GM23248 (cell line): ENCODE data around the gene EDNRA. TPM values are rescaled to one million over a fixed set of nuclear protein-coding genes. Genes with fewer than 3 reads are reported as not detected.

Experiments used
- DNase-seq: peaks from one replicate; pipeline ENCODE4 v3.0.0-alpha.2; 2015
- H2AFZ ChIP-seq: fragments of 200-600 bp; sonication (generic); 2 replicates; pipeline ENCODE4 v1.6.1; 2016; ENCODE audit warnings: antibody characterized with exemption
- H3F3A ChIP-seq: fragments of 200-600 bp; sonication (generic); 2 replicates; pipeline ENCODE4 v1.6.1; 2016; ENCODE audit warnings: mild to moderate bottlenecking, antibody characterized with exemption, mixed run types; ENCODE audit not compliant: insufficient read depth
- H3K27ac ChIP-seq: fragments of 200-600 bp; sonication (generic); 2 replicates; pipeline ENCODE4 v1.5.1; 2016; ENCODE audit warnings: mild to moderate bottlenecking
- H3K27me3 ChIP-seq: fragments of 200-600 bp; sonication (generic); replicated peaks from 2 replicates; pipeline ENCODE4 v1.6.1; 2016; ENCODE audit warnings: mild to moderate bottlenecking; ENCODE audit not compliant: insufficient read depth
- H3K36me3 ChIP-seq: fragments of 200-600 bp; sonication (generic); 2 replicates; pipeline ENCODE4 v1.6.1; 2016; ENCODE audit warnings: low read depth, mild to moderate bottlenecking
- H3K4me1 ChIP-seq: fragments of 200-600 bp; sonication (generic); 2 replicates; pipeline ENCODE4 v1.6.1; 2016; ENCODE audit warnings: mild to moderate bottlenecking; ENCODE audit not compliant: insufficient read depth
- H3K4me2 ChIP-seq: fragments of 200-600 bp; sonication (generic); one replicate; pipeline ENCODE4 v1.6.1; 2016; ENCODE audit warnings: mild to moderate bottlenecking; ENCODE audit not compliant: unreplicated experiment
- H3K4me3 ChIP-seq: fragments of 200-600 bp; sonication (generic); 2 replicates; pipeline ENCODE4 v1.5.1; 2016; ENCODE audit warnings: mild to moderate bottlenecking
- H3K79me2 ChIP-seq: fragments of 200-600 bp; sonication (generic); 2 replicates; pipeline ENCODE4 v1.6.1; 2016; ENCODE audit warnings: mild to moderate bottlenecking; ENCODE audit not compliant: insufficient read depth
- H3K9ac ChIP-seq: fragments of 200-600 bp; sonication (generic); 2 replicates; pipeline ENCODE4 v1.6.1; 2016; ENCODE audit warnings: mild to moderate bottlenecking
- H3K9me2 ChIP-seq: fragments of 200-600 bp; sonication (generic); 2 replicates; pipeline ENCODE4 v1.6.1; 2016; ENCODE audit warnings: mixed run types, mild to moderate bottlenecking, moderate library complexity; ENCODE audit not compliant: insufficient read depth
- H3K9me3 ChIP-seq: fragments of 200-600 bp; sonication (generic); one replicate; pipeline ENCODE4 v1.6.1; 2017; ENCODE audit warnings: low read depth
- H4K20me1 ChIP-seq: fragments of 200-600 bp; sonication (generic); 2 replicates; pipeline ENCODE4 v1.6.0; 2016; ENCODE audit not compliant: insufficient read depth
- EZH2 ChIP-seq: fragments of 200-600 bp; sonication (generic); IDR thresholded peaks from 2 replicates; pipeline ENCODE4 v1.6.1; 2018; ENCODE audit warnings: antibody characterized with exemption, mild to moderate bottlenecking; ENCODE audit not compliant: insufficient read depth, poor library complexity, severe bottlenecking
- EZH2phosphoT487 ChIP-seq: fragments of 200-600 bp; sonication (generic); IDR thresholded peaks from 2 replicates; pipeline ENCODE4 v1.6.1; 2018; ENCODE audit warnings: antibody characterized with exemption, moderate library complexity, mild to moderate bottlenecking, low read depth; ENCODE audit not compliant: insufficient read depth
- WGBS, 2 experiments: methylation state at CpG; one replicate each; pipeline ENCODE4 v1.1.6; 2015 to 2017; ENCODE audit warnings: low lambda C conversion rate in 2 of 2, low coverage in 1 of 2; ENCODE audit errors: missing lambda C conversion rate in 2 of 2; 5-methylcytosine and 5-hydroxymethylcytosine counted together
- in situ Hi-C: fragments of 300-500 bp; cut with MboI; formaldehyde crosslinking; loops from 2 replicates; pipeline ENCODE4 v1.15.0; 2020
- polyA plus RNA-seq: library from polyadenylated mRNA; unstranded; fragments of >200 nt; fragmentation: Nextera tagmentation; extraction: Ambion mirVana; gene quantifications from 2 replicates; pipeline ENCODE4 v1.2.1, GENCODE V29; 2016
- total RNA-seq: library from RNA; depleted of rRNA; stranded (reverse); fragments of >200 nt; shearing (Covaris generic); gene quantifications from 2 replicates; pipeline ENCODE4 v1.2.3, GENCODE V29; 2014

Gene EDNRA
- total and polyA plus RNA-seq, 2 experiments from 2014 or later: 0.48 to 0.86 TPM

GRCh38 chr4:147513091-147513490 is 32.2 kb downstream of the EDNRA start:
- H3K4me2 ChIP-seq: no peak overlapping the region
- H4K20me1 ChIP-seq: no peaks in the 10 kb centered on the region
- H3K79me2 ChIP-seq: no peaks in the 10 kb centered on the region
- DNase-seq: no peak
- 82 to 86% methylated on average over 2 of the region's 2 CpGs for WGBS, 2 experiments
- peaks cover 18% of the 10 kb centered on the region for H3K4me1 ChIP-seq
- TF ChIP-seq EZH2phosphoT487 (no peak), EZH2 (no peak)
- in situ Hi-C loops: no loop called here
- no peak overlapping the region for H3K9ac ChIP-seq
- H2AFZ ChIP-seq: no peak overlapping the region; the same call in 1 of the 2 replicates
- no peaks in the 10 kb centered on the region for H3K9me3 ChIP-seq
- no peaks in the 10 kb centered on the region for H3K27me3 ChIP-seq
- H3F3A ChIP-seq: peaks cover 11% of the 10 kb centered on the region
- H3K9me2 ChIP-seq: no peaks in the 10 kb centered on the region; the same call in 1 of the 2 replicates
- H3K27ac ChIP-seq: no peak overlapping the region
- H3K36me3 ChIP-seq: no peaks in the 10 kb centered on the region
- no peak overlapping the region for H3K4me3 ChIP-seq

- 74 to 77% methylated on average over 6 of the region's 6 CpGs for WGBS, 2 experiments
- peaks cover 11% of the 10 kb centered on the region for H3F3A ChIP-seq
- no peak overlapping the region for H3K9ac ChIP-seq
- H4K20me1 ChIP-seq: no peaks in the 10 kb centered on the region
- H2AFZ ChIP-seq: no peak overlapping the region
- no peak for DNase-seq
- no peak for TF ChIP-seq EZH2
- TF ChIP-seq EZH2phosphoT487: no peak
- no peaks in the 10 kb centered on the region for H3K9me3 ChIP-seq
- H3K4me2 ChIP-seq: no peak overlapping the region
- no peak overlapping the region for H3K27ac ChIP-seq
- no peaks in the 10 kb centered on the region; the same call in 1 of the 2 replicates for H3K9me2 ChIP-seq
- H3K36me3 ChIP-seq: no peaks in the 10 kb centered on the region
- no peak overlapping the region for H3K4me3 ChIP-seq
- in situ Hi-C loops: no loop called here
- peaks cover 18% of the 10 kb centered on the region for H3K4me1 ChIP-seq
- no peaks in the 10 kb centered on the region for H3K27me3 ChIP-seq
- no peaks in the 10 kb centered on the region for H3K79me2 ChIP-seq
These were observed 33.1 kb downstream of the EDNRA start for GRCh38 chr4:147513952-147514351.

- Histone ChIP-seq H3K9ac (no peak overlapping the region), H2AFZ (no peak overlapping the region), H4K20me1 (no peaks in the 10 kb centered on the region), H3F3A (peaks cover 11% of the 10 kb centered on the region), H3K27ac (no peak overlapping the region), H3K4me2 (no peak overlapping the region), H3K79me2 (no peaks in the 10 kb centered on the region), H3K4me3 (no peak overlapping the region), H3K9me3 (no peaks in the 10 kb centered on the region), H3K9me2 (no peaks in the 10 kb centered on the region), H3K36me3 (no peaks in the 10 kb centered on the region), H3K4me1 (peaks cover 18% of the 10 kb centered on the region), H3K27me3 (no peaks in the 10 kb centered on the region)
- DNase-seq: no peak
- in situ Hi-C loops: no loop called here
- 74 to 83% methylated on average over 1 of the region's 1 CpG for WGBS, 2 experiments
- TF ChIP-seq EZH2 (no peak), EZH2phosphoT487 (no peak)
These were observed 34.5 kb downstream of the EDNRA start for GRCh38 chr4:147515220-147515936.

GRCh38 chr4:147516133-147516532 is 35.2 kb downstream of the EDNRA start:
- DNase-seq: no peak
- Histone ChIP-seq H3K27me3 (no peaks in the 10 kb centered on the region), H2AFZ (no peak overlapping the region), H3K27ac (no peak overlapping the region), H3K4me2 (no peak overlapping the region), H3K4me3 (no peak overlapping the region), H4K20me1 (no peaks in the 10 kb centered on the region), H3K4me1 (peaks cover 13% of the 10 kb centered on the region), H3K9me2 (no peaks in the 10 kb centered on the region), H3K9ac (no peak overlapping the region), H3F3A (peaks cover 4% of the 10 kb centered on the region), H3K9me3 (no peaks in the 10 kb centered on the region), H3K36me3 (no peaks in the 10 kb centered on the region), H3K79me2 (no peaks in the 10 kb centered on the region)
- TF ChIP-seq EZH2phosphoT487 (no peak), EZH2 (no peak)
- in situ Hi-C loops: no loop called here
- 88 to 94% methylated on average over 1 of the region's 1 CpG for WGBS, 2 experiments

- Histone ChIP-seq H3K79me2 (no peaks in the 10 kb centered on the region), H4K20me1 (no peaks in the 10 kb centered on the region), H3F3A (no peaks in the 10 kb centered on the region), H3K9me3 (no peaks in the 10 kb centered on the region), H3K9me2 (no peaks in the 10 kb centered on the region), H3K27ac (no peak overlapping the region), H3K4me2 (no peak overlapping the region), H3K9ac (no peak overlapping the region), H2AFZ (0 out of 2 replicates have a peak overlapping the region, but pooled peaks have one; percentile 1), H3K36me3 (no peaks in the 10 kb centered on the region), H3K4me1 (peaks cover 7% of the 10 kb centered on the region), H3K27me3 (no peaks in the 10 kb centered on the region), H3K4me3 (no peak overlapping the region)
- in situ Hi-C loops: no loop called here
- DNase-seq: no peak
- 72 to 84% methylated on average over 2 of the region's 2 CpGs for WGBS, 2 experiments
- no peak for TF ChIP-seq EZH2
- no peak for TF ChIP-seq EZH2phosphoT487
These were observed 37.2 kb downstream of the EDNRA start for GRCh38 chr4:147518086-147518485.
